ENCODE measurements around the gene TCF15.
"Not testable (repeated sequence)": the region's sequence is repeated elsewhere in the genome, so short reads cannot be mapped to it uniquely, and the experiment has no call there.

The TCF15 gene

DNA sequence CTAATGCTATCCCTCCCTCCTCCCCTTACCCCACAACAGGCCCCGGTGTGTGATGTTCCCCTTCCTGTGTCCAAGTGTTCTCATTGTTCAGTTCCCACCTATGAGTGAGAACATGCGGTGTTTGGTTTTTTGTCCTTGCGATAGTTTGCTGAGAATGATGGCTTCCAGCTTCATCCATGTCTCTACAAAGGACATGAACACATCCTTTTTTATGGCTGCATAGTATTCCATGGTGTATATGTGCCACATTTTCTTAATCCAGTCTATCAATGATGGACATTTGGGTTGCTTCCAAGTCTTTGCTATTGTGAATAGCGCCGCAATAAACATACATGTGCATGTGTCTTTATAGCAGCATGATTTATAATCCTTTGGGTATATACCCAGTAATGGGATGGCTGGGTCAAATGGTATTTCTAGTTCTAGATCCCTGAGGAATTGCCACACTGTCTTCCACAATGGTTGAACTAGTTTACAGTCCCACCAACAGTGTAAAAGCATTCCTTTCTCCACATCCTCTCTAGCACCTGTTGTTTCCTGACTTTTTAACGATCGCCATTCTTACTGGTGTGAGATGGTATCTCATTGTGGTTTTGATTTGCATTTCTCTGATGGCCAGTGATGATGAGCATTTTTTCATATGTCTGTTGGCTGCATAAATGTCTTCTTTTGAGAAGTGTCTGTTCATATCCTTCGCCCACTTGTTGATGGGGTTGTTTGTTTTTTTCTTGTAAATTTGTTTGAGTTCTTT, 31.0 kb downstream of the TCF15 start:
- DNase-seq (ENCODE audit: low read depth in 2 of 2): not testable (repeated sequence)

DNA sequence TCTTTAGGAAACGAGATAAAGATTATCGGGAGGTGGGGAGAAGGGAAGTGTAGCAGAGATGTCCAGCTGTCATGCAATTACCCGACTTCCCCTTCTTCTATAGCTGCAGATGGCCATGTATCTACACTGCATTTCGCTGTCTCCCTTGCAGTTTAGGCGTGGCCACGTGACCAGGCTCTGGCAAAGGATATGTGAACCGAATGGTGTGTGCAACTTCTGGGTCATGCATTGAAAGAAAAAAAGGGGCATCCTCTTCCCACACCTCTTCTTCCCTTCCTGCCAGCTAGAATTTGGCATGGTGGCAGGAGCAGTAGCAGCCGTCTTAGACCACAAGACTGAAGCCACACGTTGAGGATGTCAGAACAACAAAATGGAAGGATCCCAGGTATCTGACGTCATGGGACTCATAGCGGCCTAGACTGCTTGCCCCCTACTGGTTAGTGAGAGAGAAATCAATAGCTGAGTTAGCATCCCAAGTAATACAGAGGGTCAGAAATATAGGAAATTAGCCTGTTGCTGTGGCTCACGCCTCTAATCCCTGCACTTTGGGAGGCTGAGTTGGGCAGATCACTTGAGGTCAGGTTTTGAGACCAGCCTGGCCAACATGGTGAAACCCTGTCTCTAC, 32.8 kb downstream of the TCF15 start:
- DNase-seq (ENCODE audit: low read depth in 2 of 2): no peak

DNA sequence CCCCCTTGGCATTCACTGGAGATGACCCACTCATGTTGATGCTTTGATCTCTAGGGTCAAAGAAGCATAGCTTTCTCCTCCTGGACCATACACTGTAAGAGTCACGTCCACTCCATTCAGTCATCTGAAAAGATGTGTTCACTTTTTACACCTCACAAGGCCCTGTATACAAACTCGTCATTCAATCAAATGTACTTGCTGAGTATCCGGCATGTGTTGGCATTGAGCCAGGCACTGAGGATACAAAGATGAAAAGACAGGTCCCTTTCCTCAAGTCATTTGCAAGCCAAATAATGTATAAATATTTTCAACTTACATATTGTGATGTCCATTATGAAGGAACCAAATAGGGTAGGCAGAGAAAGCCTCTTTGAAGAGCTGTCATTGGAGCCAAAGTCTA, 34.0 kb downstream of the TCF15 start:
- no peak for DNase-seq (ENCODE audit: low read depth in 2 of 2)

DNA sequence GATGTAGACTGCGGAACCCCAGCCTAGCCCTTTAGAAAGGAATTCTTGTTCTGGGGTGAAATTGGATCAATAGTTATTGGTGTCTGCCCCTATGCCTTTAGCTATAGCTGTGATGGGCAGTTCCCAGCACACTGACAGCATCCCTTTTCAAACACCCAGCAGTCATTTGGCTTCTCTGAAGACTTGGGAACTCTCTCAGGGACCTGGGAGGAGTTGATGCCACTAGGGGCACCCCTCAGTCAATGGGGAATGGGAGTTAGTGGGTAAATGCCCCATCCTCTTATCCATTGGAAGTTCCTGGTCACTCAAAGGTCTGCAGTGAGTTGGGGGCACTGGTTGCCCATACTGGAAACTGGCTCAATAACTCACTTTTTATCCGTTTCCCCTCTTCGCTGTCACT, 34.9 kb downstream of the TCF15 start:
- no peak for DNase-seq (ENCODE audit: low read depth in 2 of 2)

DNA sequence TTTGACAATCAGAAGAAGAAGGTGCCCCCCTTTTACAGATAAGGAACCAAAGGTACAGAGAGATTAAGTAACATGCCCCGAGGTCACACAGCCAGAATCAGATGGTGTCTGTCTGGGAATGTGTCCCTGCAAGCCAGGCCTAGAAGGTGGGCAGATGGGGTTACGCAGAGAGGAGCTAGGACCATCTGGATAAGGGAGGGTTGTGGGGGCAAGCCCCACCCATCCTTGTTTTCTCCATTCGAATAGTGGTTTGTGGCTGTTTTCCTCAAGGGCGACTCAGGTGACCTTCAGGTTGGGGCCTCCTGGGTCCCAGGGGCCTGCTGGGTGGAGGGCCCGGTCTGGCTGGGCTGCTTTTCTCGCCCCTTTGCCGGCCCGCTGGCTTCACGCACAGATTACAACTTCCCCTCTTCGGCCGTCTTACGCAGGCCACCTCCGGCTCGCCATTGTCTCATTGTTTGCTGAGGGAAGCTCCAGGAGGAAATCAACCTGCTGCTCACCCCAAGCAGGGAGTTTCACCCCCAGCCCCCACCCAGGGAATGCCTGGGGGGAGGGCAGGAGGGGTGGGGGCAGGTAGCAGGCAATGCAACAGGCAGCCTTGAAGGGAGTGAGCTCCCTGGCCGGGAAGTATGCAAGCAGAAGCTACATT, 35.7 kb downstream of the TCF15 start:
- DNase-seq (ENCODE audit: low read depth in 2 of 2): no peak

DNA sequence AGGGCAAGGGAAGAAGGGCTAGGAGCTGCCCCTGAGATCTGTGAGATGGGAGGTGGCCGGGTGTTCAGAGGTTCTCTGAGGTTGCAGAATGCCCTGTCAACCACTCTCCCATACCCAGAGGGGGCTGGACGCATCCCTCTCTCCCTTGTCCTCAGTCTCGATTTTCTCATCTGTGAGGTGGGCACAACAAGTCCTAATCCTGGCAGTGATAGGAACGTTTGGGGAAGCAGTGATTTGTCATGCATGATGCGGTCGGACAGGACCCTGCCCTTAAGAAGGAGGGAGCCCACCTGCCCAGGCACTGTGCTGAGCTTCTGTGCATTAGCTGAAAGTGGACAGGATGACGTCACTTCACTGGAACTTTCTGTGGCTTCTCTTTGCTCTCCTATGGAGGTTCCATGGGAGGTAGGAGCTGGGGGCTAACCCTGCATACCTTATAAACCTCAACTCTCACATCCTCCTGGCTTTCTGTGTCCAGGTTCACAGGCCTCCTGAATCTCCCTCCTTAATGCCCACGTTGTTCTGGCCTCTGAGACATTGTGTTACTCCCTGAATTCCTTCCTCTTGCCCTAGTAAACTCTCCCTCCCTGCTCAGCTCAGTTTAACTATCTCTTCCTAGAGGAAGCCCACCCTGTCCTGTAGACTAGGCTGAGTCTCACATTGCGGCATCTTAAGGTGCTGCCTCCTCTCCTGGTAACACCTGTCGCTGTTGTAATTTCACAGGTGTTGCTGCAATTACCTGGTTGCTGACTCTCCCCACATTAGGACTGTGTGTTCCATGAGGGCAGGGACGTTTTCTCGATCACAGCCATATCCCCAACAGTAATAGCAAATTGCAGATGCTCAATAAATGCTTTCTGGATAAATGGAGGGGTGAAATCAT, 36.5 kb downstream of the TCF15 start:
- no peak for DNase-seq (ENCODE audit: low read depth in 2 of 2)

DNA sequence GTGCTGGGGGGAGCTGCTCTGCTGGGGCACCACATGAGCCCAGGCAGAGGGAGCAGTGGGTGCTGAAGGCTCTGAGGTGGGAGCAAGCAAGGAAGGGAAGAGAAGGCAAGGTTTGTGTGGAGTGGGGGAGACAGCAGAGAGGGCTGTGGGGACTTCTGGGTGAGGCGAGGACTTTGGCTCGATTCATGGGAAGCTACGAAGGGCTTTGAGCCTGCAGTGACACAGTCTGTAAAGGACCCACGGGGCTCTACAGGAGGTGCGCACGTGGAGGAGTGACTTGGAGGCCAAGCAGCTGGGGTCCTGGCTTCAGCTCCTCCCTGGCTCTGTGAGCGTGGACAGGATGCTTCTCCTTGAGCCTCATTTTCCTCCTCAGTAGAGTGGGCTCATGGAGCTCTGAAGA, 37.4 kb downstream of the TCF15 start:
- DNase-seq (ENCODE audit: low read depth in 2 of 2): no peak

DNA sequence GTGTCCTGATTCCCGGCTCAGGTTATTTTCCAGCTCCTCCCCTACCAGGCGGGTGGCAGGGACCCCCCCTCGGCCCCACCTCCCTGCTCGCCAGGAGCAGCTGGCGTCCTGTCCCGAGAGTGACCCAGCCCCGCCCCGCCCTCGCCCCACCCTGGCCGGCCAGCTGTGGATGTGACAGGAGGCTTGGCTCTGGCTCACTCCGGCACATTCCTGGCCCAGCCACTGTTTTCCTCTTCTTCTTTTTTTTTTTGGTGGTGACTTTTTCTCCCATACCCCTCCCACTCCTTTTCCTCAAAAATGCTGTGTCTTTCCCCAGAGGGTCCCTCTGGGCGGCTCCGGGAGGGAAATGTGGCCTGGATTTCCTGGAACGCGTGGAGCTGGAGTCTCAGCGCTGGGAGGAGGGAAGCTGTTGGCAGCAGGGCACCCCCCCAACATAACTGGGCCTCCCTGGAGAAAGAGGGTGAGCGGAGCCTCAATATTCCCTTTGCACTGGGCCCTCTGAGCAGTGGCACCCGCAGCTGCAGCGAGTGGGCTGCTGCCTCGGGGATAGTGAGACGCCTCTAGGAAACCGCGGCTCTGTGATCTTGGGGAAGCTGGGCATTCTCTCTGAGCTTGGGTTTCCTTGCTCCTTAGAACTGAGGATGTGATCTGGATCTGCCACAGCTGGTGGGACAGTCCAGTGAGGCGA, 38.2 kb downstream of the TCF15 start:
- DNase-seq (ENCODE audit: low read depth in 2 of 2): no peak

DNA sequence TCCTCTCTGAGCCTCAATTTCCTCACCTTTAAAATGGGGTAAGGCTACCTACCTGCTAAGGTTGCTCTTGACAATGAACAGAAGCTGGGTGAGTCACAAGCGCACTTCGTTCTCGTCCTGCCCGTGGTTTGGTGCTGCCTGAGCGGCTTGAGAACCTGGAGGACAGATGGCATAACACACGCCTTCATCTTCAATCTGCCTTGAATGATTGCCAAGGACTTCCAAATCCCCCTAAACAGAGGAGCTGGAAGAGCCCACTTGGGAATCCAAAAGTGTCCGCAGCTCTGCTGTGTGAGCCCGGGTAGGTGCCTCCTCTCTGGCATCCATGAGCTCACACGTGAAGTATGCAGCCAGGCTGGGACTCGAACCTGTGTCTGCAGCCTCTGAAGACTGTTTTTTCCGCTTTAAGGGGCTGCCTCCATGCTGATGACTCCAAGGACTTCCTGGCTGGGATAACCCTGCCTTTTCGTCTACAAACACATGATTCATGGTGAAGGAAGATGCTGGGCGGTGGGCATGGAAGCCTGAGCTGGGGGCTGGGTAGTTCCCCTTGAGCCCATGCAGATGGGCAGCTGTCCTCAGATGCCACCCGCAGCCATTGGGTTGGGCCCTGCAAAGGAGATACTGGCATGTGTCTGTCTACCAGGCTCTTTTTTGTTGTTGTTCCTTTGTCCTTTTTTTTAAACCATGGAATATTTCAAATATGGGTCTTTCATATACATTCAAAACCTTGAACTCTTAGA, 41.3 kb downstream of the TCF15 start:
- no peak for DNase-seq (ENCODE audit: low read depth in 2 of 2)

DNA sequence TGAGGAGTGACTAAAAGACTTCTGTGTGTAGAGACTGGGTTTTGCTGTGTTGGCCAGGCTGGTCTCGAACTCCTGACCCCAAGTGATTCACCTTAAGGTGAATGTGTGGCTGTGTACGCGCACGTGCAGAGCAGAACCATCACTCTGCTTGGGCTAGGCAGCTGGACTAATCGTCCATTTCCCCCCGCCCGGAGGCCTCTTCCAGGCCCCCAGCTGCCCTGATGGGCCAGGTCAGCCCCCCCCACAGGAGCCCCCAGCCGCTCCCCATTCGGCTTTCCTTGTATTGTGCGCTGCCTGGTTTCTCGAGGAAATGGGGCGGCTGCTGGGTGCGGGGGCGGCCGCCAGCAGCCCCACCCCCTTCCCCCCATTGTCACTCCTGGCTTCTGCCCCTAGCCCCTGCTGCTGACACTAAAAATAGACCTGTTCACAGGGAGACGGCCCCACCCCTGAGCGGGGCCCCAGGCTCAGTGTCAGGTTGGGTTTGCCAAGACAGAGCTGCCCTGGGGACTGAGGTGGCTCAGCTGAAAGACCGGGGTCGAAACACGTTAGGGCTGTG, 41.9 kb downstream of the TCF15 start:
- no peak for DNase-seq (ENCODE audit: low read depth in 2 of 2)

DNA sequence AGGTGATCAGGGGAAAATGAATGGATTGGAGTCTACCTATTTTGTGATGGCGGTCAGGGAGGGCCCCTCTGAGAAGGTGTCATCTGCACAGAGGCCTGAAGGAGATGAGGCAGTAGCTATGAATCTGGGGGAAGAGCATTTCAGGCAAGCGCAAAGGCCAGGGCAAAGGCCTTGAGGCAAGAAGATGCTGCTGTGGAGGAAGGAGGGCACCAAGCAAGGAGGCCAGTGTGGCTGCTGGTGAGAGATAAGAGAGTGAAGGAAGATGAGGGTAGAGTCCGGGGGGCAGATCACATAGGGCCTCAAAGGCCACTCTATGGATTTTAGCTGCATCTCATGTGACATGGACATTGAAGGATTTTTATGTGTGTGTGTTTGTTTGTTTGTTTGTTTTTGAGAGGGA, 45.9 kb downstream of the TCF15 start:
- no peak for DNase-seq (ENCODE audit: low read depth in 2 of 2)

DNA sequence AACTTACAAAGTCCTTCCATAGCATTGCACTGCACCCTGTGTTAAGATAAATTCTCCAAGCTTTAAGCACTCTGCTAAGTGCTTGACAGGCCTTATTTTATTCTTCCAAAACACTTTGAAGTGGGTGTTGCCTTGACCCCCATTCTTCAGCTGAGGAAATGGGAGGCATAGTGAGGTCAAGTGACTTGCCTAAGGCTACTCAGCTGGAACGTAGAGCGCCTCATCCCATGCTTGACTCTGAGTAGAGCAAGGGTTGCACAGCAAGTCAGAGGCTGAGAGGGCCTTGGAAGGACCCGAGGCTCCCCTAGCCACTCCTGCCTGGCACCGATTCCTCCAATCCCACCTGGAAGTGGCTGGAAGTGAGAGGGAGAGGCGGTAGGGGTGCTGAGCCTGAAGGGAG, 46.9 kb downstream of the TCF15 start:
- DNase-seq (ENCODE audit: low read depth in 2 of 2): no peak

DNA sequence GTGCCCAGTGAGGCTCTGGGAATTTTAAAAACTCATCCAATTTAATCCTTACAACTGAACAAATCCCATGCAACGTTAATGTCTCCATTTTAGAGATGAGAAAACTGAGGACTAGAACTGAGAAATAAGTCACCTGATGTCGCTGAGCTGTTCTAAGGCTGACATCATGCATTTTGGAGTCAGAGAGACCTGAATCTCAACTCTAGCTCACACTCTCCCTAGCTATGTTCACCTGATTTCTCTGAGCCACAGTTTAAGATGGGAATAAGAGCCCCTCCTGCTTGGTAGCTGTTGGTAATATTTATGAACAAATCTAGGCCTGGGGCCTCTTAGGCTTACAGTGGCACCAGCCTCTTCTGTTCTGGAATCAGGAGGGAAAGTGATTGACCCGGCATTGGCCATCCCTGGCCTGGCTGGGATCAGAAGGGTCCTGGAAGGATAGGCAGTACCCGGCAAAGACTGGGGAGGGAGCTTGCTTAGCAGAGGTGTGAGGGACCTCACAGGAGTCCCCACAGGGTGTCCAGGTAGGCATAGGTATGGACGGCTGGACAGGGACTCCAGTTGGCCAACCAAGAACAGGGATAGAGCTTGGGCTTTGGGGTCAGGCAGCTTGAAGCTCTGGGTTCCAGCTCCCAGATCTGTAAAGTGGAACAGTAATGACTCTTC, 47.7 kb downstream of the TCF15 start:
- no peak for DNase-seq (ENCODE audit: low read depth in 2 of 2)

DNA sequence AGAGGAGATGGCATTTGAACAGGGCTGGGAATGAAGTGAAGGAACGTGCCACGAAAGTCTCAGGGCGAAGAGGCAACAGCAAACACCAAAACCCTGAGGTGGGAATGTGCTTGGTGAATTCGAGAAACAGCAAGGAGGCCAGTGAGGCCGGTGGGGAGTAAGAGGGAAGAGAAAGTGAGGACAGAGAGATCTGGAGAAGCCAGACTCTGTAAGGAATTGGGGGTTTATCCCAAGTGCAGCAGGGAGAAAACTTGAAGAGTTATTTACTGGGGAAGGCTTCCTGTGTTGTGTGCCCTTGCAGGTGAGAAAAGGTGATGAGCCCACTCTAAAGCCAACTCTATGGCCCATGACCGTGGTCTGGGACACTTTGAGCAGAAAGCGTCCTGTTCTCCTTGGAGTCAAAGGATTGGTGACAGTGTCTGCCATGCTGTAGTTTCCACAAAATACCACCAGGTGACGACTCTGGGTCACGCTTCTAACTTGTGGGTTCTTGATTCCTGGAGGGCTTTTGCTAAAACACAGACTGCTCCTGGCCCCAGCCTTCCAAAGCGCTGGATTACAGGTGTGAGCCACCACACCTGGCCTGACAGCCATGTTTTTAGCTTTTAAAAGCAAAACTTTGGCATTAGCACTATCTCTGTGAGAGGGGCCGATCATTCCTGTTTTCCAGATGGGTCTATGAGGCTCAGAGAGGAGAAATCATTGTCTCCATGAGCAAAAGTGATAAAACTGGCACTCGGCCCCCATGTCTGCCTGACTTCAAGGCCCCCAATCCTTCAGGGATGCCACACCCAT, 48.5 kb downstream of the TCF15 start:
- DNase-seq (ENCODE audit: low read depth in 2 of 2): no peak

DNA sequence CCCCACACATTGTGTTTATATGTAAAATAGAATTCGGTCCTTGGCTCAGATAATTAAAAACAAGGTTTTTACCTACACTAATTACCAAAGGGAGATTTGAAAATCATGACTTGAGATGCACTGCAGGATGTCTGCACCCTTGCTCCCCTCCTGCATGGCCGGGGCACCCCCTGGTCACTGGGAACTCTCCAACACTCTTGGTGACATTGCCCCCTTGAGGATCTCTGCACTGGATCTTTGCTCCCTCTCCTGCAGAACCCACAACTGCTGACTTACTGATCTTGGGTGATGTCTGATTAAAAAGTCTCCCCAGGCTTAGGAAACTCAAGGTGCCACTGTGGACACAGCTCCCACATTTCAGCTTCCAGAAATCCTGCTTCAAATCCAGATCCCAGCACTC, 49.4 kb downstream of the TCF15 start:
- DNase-seq (ENCODE audit: low read depth in 2 of 2): no peak

DNA sequence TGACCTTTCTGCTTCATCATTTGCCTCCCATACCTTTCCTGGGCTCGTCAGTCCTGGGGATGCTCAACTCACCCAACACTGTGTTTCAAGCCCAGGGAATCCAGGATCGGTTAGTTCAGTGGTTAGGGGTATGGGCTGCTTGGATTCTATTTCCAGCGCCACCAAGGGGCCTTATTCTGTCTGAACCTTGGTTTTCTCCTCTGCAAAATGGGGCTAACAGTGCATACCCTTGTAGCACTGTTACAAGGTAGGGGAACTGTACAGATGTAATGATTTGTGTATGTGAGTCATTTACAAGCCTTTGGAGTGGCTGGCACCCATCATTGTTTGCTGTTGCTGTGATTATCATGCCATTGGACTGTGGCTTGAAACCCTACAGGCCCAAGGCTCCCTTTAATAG, 52.0 kb downstream of the TCF15 start:
- DNase-seq (ENCODE audit: low read depth in 2 of 2): no peak

DNA sequence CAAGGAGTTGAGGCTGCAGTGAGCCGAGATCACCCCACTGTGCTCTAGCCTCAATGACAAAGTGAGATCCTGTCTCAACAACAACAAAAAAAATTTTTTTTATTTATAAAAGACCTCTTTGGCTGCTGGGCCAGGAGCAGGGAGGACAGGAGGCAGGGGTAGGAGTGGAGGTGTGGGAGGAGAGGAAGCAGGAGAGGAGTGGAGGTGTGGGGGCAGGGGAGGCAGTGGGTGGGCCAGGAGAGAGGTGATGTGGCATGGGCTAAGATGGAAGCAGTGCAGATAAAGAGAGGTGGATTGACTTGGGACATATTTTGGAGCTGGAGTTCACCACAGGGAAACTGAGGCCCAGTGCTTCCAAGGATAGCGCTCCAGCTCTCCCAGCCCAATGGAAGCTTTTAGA, 53.1 kb downstream of the TCF15 start:
- no peak for DNase-seq (ENCODE audit: low read depth in 2 of 2)

DNA sequence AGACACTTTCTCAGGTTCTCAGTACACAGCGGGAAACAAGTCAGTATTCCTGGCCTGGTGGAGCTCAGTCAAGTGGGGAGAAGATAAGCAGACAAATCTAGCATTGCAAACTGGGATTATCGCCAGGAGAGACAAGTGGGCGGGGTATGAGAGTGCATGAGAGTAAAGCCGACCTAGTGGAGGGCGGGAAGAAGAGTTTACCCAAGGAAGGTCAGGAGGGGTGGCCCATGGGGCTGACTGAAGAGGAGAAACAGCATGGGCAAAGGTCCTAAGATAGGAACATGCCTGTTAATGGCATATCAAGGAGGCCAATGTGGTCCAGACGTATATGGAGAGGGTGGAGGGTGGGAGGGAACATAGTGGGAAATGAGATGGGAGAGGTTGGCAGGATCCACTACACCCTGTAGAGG, 54.1 kb downstream of the TCF15 start:
- no peak for DNase-seq (ENCODE audit: low read depth in 2 of 2)

Measured in activated CD8-positive, alpha-beta memory T cell treated with anti-CD3 and anti-CD28 coated beads for 4 hours (primary cell).